Stomach (tissue), 9 donors: ENCODE measurements around the gene FNTB. TPM values are rescaled to one million over a fixed set of nuclear protein-coding genes. Genes with fewer than 3 reads are reported as not detected.

Source experiments
- DNase-seq, 2 donors: peaks; one replicate each; pipeline versions ENCODE4 v3.0.0 to v3.0.0-alpha.2; 2013 to 2019
- H3K27ac ChIP-seq, 5 donors: fragments of 200-600 bp in 4 of 5; sonication (generic) in 4 of 5; one replicate each; pipeline ENCODE4 v1.5.1; 2013 to 2019; ENCODE audit warnings: mild to moderate bottlenecking in 1 of 5, moderate library complexity in 1 of 5
- H3K27me3 ChIP-seq, 3 donors: fragments of 200-600 bp; sonication (generic); one replicate each; pipeline ENCODE4 v1.5.1; 2017 to 2019; ENCODE audit warnings: mixed run types in 1 of 3
- H3K36me3 ChIP-seq, 4 donors: fragments of 200-600 bp; sonication (generic); 1 replicate in 3 of 4; 2 replicates in 1 of 4; pipeline ENCODE4 v1.5.1; 2016 to 2019
- H3K4me1 ChIP-seq, 4 donors: fragments of 200-600 bp; sonication (generic); one replicate each; pipeline ENCODE4 v1.5.1; 2016 to 2019
- H3K4me3 ChIP-seq, 4 donors: fragments of 200-600 bp; sonication (generic) in 3 of 4; one replicate each; pipeline ENCODE4 v1.5.1; 2016 to 2019; ENCODE audit warnings: mild to moderate bottlenecking in 1 of 4
- H3K9me3 ChIP-seq, 4 donors: fragments of 200-600 bp; sonication (generic); one replicate each; pipeline ENCODE4 v1.5.1; 2016 to 2019
- CTCF ChIP-seq, 7 experiments: fragments of 450-650 bp in 4 of 7; fragments of 200-600 bp in 3 of 7; sonication (generic) in 3 of 7; IDR thresholded peaks; one replicate each; pipeline ENCODE4 v1.5.1; 2016 to 2019; ENCODE audit warnings: antibody characterized with exemption in 7 of 7, control low read depth in 2 of 7, mild to moderate bottlenecking in 1 of 7
- EP300 ChIP-seq: sonication (generic); formaldehyde crosslinking; IDR thresholded peaks from one replicate; pipeline ENCODE4 v1.6.1; 2017; ENCODE audit warnings: antibody characterized with exemption
- POLR2A ChIP-seq, 4 donors: fragments of 450-650 bp; IDR thresholded peaks; one replicate each; pipeline ENCODE4 v1.6.1; 2016; ENCODE audit warnings: antibody characterized with exemption in 4 of 4, control low read depth in 2 of 4, mild to moderate bottlenecking in 1 of 4, moderate library complexity in 1 of 4
- POLR2AphosphoS5 ChIP-seq, 3 donors: sonication (generic); formaldehyde crosslinking; IDR thresholded peaks; one replicate each; pipeline ENCODE4 v1.6.1; 2016; ENCODE audit warnings: antibody characterized with exemption in 3 of 3
- WGBS, 5 donors: extraction: QIAGEN DNeasy Blood & Tissue Kit in 3 of 5; methylation state at CpG; one replicate each; pipeline versions ENCODE4 v1.1.5 to v1.1.7; 2013 to 2018; 5-methylcytosine and 5-hydroxymethylcytosine counted together
- intact Hi-C: fragments of 100-400 bp; cut with DNase I; formaldehyde crosslinking; loops from one replicate; pipeline ENCODE4 v1.15.1; 2023; ENCODE audit warnings: low total_unique reads
- polyA plus RNA-seq, 3 donors: library from polyadenylated mRNA; stranded (reverse); fragments of 200-250 nt; gene quantifications; one replicate each; pipeline ENCODE4 v1.2.3, GENCODE V29; 2013
- total RNA-seq, 5 donors: library from RNA; depleted of rRNA; stranded (reverse); fragments of >200 nt; gene quantifications; one replicate each; pipeline versions ENCODE4 v1.1.0 to v1.2.3, GENCODE V29; 2014 to 2016
- donor health status: healthy with polysubstance abuse.
- donor health status: Bipolar disorder and iron deficiency.
- donor health status: healthy.

The FNTB gene
- total and polyA plus RNA-seq, 8 donors: 2.9 to 18.3 (median 6.3) TPM; not detected in 1

GRCh38 chr14:65073605-65074201, 87.0 kb downstream of the FNTB start:
- 59 to 76% (median 66%) methylated on average over 4 of the region's 4 CpGs for WGBS, 5 donors
- H3K4me1 ChIP-seq: peaks cover 36 to 81% (median 54%) of the 10 kb centered on the region in 4 donors
- H3K4me3 ChIP-seq: no peak overlapping the region
- H3K9me3 ChIP-seq: no peaks in the 10 kb centered on the region
- H3K27me3 ChIP-seq: no peaks in the 10 kb centered on the region
- peak overlapping the region; percentile 35 to 78 (median 69) for H3K27ac ChIP-seq
- intact Hi-C loops: no loop called here
- TF ChIP-seq CTCF (IDR thresholded peaks at IDR 0.05): no peak
- TF ChIP-seq EP300: no peak
- no peak for TF ChIP-seq POLR2A (IDR thresholded peaks at IDR 0.05)
- TF ChIP-seq POLR2AphosphoS5 (IDR thresholded peaks at IDR 0.05): peak in 2 of 3 donors; percentile 19 to 49
- peak; percentile 65 to 77 for DNase-seq
- H3K36me3 ChIP-seq: peaks cover 29 to 65% (median 51%) of the 10 kb centered on the region in 4 donors

GRCh38 chr14:65074449-65075150, 87.9 kb downstream of the FNTB start:
- DNase-seq: no peak
- no peak for TF ChIP-seq POLR2A (IDR thresholded peaks at IDR 0.05)
- no peak for TF ChIP-seq EP300
- TF ChIP-seq CTCF (IDR thresholded peaks at IDR 0.05): no peak
- no peak for TF ChIP-seq POLR2AphosphoS5 (IDR thresholded peaks at IDR 0.05)
- no peaks in the 10 kb centered on the region for H3K9me3 ChIP-seq
- intact Hi-C loops: no loop called here
- H3K36me3 ChIP-seq: peaks cover 31 to 58% (median 44%) of the 10 kb centered on the region in 4 donors
- 38 to 66% (median 59%) methylated on average over 2 to 3 of the region's 3 CpGs for WGBS, 5 donors
- peak overlapping the region; percentile 18 to 78 (median 66) for H3K27ac ChIP-seq
- H3K4me1 ChIP-seq: peaks cover 34 to 85% (median 57%) of the 10 kb centered on the region in 4 donors
- H3K4me3 ChIP-seq: no peak overlapping the region
- H3K27me3 ChIP-seq: no peaks in the 10 kb centered on the region

- H3K27me3 ChIP-seq: no peaks in the 10 kb centered on the region
- no peak overlapping the region for H3K4me3 ChIP-seq
- TF ChIP-seq POLR2A (IDR thresholded peaks at IDR 0.05) (no peak), POLR2AphosphoS5 (IDR thresholded peaks at IDR 0.05) (no peak), CTCF (IDR thresholded peaks at IDR 0.05) (no peak), EP300 (no peak)
- intact Hi-C loops: no loop called here
- peaks cover 31 to 65% (median 43%) of the 10 kb centered on the region in 4 donors for H3K36me3 ChIP-seq
- peaks cover 33 to 85% (median 55%) of the 10 kb centered on the region in 4 donors for H3K4me1 ChIP-seq
- DNase-seq: no peak
- 85 to 91% (median 87%) methylated on average over 17 of the region's 17 CpGs for WGBS, 5 donors
- peak overlapping the region in 1 of 5 donors; percentile 66 for H3K27ac ChIP-seq
- no peaks in the 10 kb centered on the region for H3K9me3 ChIP-seq
Measured at GRCh38 chr14:65075628-65076325, 89.1 kb downstream of the FNTB start.

GRCh38 chr14:65077318-65077717, 90.6 kb downstream of the FNTB start:
- 94 to 100% (median 97%) methylated on average over 2 of the region's 2 CpGs for WGBS, 5 donors
- TF ChIP-seq POLR2AphosphoS5 (IDR thresholded peaks at IDR 0.05): no peak
- no peak for TF ChIP-seq EP300
- TF ChIP-seq CTCF (IDR thresholded peaks at IDR 0.05): no peak
- TF ChIP-seq POLR2A (IDR thresholded peaks at IDR 0.05): no peak
- H3K4me1 ChIP-seq: peaks cover 32 to 85% (median 55%) of the 10 kb centered on the region in 4 donors
- no peaks in the 10 kb centered on the region for H3K27me3 ChIP-seq
- H3K4me3 ChIP-seq: no peak overlapping the region
- no peak for DNase-seq
- peaks cover 39 to 74% (median 49%) of the 10 kb centered on the region in 4 donors for H3K36me3 ChIP-seq
- no peak overlapping the region for H3K27ac ChIP-seq
- H3K9me3 ChIP-seq: no peaks in the 10 kb centered on the region
- intact Hi-C loops: no loop called here
